Natural killer cell (primary cell): ENCODE data around the gene WBP1. TPM values are rescaled to one million over a fixed set of nuclear protein-coding genes. Genes with fewer than 3 reads are reported as not detected.

Source experiments
- ATAC-seq, 3 donors: fragments of 150-1000 bp in 2 of 3; fragments of 200-7000 bp in 1 of 3; cut with Tn5 transposase; 1 replicate in 1 of 3; 2 replicates in 2 of 3; pipeline ENCODE4 v1.10.0; 2021; ENCODE audit warnings: mild to moderate bottlenecking in 2 of 3, moderate library complexity in 2 of 3
- DNase-seq, 2 donors: peaks; one replicate each; pipeline versions ENCODE4 v3.0.0 to v3.0.0-alpha.2; 2013 to 2021; ENCODE audit warnings: mixed read lengths in 1 of 2
- H3K27ac ChIP-seq: one replicate; pipeline ENCODE4 v1.5.1; 2013; ENCODE audit warnings: mild to moderate bottlenecking, low read length
- H3K27me3 ChIP-seq: one replicate; pipeline ENCODE4 v1.6.1; 2013; ENCODE audit warnings: low read length; ENCODE audit not compliant: control insufficient read depth, insufficient read depth
- H3K36me3 ChIP-seq: one replicate; pipeline ENCODE4 v1.6.1; 2013; ENCODE audit warnings: low read length; ENCODE audit not compliant: control insufficient read depth, insufficient read depth
- H3K4me1 ChIP-seq: one replicate; pipeline ENCODE4 v1.6.1; 2013; ENCODE audit warnings: low read length; ENCODE audit not compliant: control insufficient read depth, insufficient read depth
- H3K4me3 ChIP-seq: one replicate; pipeline ENCODE4 v1.5.1; 2013; ENCODE audit warnings: low read length
- H3K9me3 ChIP-seq: one replicate; pipeline ENCODE4 v1.6.1; 2013; ENCODE audit warnings: low read length; ENCODE audit not compliant: control insufficient read depth, insufficient read depth
- H3K27ac Mint-ChIP-seq, 2 donors: one replicate each; pipeline ENCODE4 v1.8.0; 2022; ENCODE audit warnings: mild to moderate bottlenecking in 2 of 2, mixed read lengths in 2 of 2, moderate library complexity in 1 of 2
- H3K27me3 Mint-ChIP-seq, 2 donors: one replicate each; pipeline ENCODE4 v1.8.0; 2022; ENCODE audit warnings: low read depth in 2 of 2, mixed read lengths in 2 of 2
- H3K36me3 Mint-ChIP-seq: one replicate; pipeline ENCODE4 v1.8.0; 2022; ENCODE audit warnings: mixed read lengths
- H3K4me1 Mint-ChIP-seq, 2 donors: one replicate each; pipeline ENCODE4 v1.8.0; 2022; ENCODE audit warnings: mixed read lengths in 2 of 2
- H3K4me3 Mint-ChIP-seq: one replicate; pipeline ENCODE4 v1.8.0; 2022; ENCODE audit warnings: mild to moderate bottlenecking, moderate library complexity, mixed read lengths
- H3K9me3 Mint-ChIP-seq, 2 donors: one replicate each; pipeline ENCODE4 v1.8.0; 2022; ENCODE audit warnings: mixed read lengths in 2 of 2
- WGBS: methylation state at CpG from one replicate; pipeline ENCODE4 v1.1.7; 2013; ENCODE audit warnings: missing lambda C conversion rate; ENCODE audit not compliant: insufficient coverage; 5-methylcytosine and 5-hydroxymethylcytosine counted together
- intact Hi-C: fragments of 100-400 bp; cut with micrococcal nuclease; formaldehyde crosslinking; loops from one replicate; pipeline ENCODE4 v1.14.2; 2022
- total RNA-seq, 4 donors: library from RNA; stranded (reverse); fragments of 120-200 nt in 1 of 4; gene quantifications; one replicate each; pipeline versions ENCODE4 v1.2.3 to v1.2.4, GENCODE V29; 2013 to 2022
- TF ChIP-seq, protein P1 (sequence below): fragments of 200-600 bp; IDR thresholded peaks from one replicate; pipeline ENCODE4 v1.8.0; 2022; ENCODE audit warnings: antibody characterized with exemption

Gene WBP1
- 10 to 100 TPM; 65.1 to 68.3 (median 65.4) TPM for total RNA-seq
- 45.3 TPM for total RNA-seq (2013)

DNA sequence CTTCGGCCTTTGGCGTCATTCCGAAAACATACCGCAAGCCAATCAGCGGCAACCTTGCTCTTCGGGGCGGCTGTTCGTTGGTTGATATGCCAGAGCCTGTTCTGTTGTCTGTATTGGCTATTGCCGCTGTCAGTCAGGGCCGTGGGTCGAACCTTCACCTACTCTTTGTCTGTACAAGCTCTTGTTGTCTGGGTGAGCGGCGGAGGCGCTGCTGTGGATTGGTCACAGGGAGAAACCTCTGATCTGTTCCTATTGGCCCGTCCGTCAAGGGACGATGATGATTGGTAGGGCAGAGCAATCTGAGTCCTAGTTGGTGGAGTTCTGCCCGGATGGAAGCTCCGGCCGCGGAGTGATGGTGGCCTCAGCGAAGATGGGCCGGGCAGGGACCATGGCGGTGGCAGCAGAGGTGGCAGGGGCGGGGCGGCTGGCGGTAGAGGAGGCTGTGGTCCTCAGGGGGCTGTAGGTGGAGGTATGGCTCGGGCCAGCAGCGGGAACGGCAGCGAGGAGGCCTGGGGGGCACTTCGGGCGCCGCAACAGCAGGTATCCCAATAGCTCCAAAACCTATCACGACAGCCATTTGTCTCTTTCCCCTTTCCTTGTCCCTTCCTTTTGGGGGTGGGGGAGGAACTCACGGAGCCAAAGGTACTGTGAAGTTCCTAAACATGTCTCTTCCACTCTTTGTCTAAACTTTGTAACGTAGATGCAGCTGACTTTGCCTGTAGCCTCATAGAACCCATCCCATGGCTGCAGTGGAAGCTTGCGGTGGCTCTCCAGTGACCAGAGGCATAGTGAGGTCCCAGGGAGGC lies at the start of gene WBP1:
Gene WBP1 (plus strand): TSS at position 307 of the 806 bp plus-strand sequence. CDS start 165 bp downstream, at position 472.
- WGBS: 0% methylated on average over 30 of the region's 38 CpGs
- H3K27ac ChIP-seq: peak within 1 kb of the TSS; percentile 99
- H3K36me3 Mint-ChIP-seq: no peaks in the 10 kb centered on the region
- H3K4me3 ChIP-seq: peak within 1 kb of the TSS; percentile 89
- no peaks in the 10 kb centered on the region for H3K27me3 Mint-ChIP-seq
- ATAC-seq (peak; percentile 77 to 93 (median 81)), DNase-seq (peak; percentile 98 to 100)
- H3K4me1 Mint-ChIP-seq: peaks cover 59 to 73% of the 10 kb centered on the region in 2 donors
- H3K36me3 ChIP-seq: peaks cover 10% of the 10 kb centered on the region
- peak within 1 kb of the TSS; percentile 98 to 99 for H3K27ac Mint-ChIP-seq
- peaks cover 37% of the 10 kb centered on the region for H3K4me1 ChIP-seq
- intact Hi-C loops: loop anchor here (1.0 to 10.0 kb wide), 6 partner anchors 14 to 1224 kb away; partner anchors contain the start of genes C2orf81, CCT7, MRPL53 and PCGF1
- TF ChIP-seq, protein P1, sequence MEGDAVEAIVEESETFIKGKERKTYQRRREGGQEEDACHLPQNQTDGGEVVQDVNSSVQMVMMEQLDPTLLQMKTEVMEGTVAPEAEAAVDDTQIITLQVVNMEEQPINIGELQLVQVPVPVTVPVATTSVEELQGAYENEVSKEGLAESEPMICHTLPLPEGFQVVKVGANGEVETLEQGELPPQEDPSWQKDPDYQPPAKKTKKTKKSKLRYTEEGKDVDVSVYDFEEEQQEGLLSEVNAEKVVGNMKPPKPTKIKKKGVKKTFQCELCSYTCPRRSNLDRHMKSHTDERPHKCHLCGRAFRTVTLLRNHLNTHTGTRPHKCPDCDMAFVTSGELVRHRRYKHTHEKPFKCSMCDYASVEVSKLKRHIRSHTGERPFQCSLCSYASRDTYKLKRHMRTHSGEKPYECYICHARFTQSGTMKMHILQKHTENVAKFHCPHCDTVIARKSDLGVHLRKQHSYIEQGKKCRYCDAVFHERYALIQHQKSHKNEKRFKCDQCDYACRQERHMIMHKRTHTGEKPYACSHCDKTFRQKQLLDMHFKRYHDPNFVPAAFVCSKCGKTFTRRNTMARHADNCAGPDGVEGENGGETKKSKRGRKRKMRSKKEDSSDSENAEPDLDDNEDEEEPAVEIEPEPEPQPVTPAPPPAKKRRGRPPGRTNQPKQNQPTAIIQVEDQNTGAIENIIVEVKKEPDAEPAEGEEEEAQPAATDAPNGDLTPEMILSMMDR: no peak
- no peaks in the 10 kb centered on the region for H3K9me3 Mint-ChIP-seq
- no peaks in the 10 kb centered on the region for H3K9me3 ChIP-seq
- peak within 1 kb of the TSS; percentile 98 for H3K4me3 Mint-ChIP-seq
- no peaks in the 10 kb centered on the region for H3K27me3 ChIP-seq

DNA sequence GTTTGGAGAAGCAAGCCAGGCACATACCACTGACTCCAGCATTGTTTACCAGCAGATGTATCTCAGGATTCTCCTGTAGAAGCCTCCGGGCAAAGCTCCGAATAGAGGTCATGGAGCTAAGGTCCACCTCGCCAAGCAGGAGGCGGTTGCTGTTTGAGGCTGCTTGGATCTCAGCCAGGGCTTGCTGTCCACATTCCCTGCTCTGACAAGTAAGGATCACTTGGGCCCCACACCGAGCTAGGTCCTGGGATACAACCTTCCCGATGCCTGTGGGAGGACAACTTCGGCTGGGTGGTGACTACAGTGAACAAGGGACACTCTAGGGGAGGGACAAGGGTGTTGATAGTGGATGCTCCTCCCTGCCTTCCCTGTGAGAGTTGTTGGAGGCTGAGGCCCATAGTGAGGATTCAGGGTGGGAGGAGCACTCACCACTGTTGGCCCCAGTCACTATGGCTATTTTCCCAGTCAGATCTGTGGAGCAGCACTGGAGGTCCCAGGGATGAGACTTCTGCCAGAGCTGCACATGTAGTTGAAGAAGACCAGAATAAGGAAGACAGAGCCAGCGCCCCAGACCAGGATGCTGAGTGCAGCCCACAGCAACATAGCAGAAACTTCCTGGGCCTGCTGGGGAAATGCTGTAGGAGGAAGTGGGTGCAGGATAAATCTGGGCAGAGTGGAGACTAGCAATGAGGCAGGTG lies 45.1 kb upstream of the WBP1 start:
- WGBS: 86% methylated on average over 8 of the region's 8 CpGs
- H3K27ac ChIP-seq: no peak overlapping the region

DNA sequence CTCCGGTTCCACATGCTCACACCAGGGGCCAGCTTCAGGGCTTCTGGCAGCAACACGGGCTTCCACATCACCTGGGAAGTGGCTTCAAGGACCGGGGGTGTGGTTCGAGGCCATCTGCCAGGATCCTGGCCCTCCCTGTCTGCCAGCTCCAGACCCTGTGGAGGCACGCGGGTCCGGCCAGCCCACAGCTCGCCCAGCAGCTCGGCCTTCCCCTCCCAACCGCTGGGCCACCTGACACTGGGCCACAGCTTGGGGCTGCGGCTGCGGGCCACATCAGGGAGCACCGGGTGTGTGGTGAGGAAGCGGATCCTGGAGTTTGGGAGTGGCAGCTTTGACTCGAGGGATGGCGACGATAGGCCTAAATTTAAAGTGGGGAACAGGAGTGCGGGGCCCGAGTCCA lies 43.8 kb upstream of the WBP1 start:
- H3K4me3 ChIP-seq: peak overlapping the region; percentile 47
- intact Hi-C loops: no loop called here
- Mint-ChIP-seq H3K27ac (peak overlapping the region in 1 of 2 donors; percentile 79), H3K27me3 (peaks cover under 1 to 9% of the 10 kb centered on the region in 2 donors), H3K9me3 (no peaks in the 10 kb centered on the region), H3K4me1 (peaks cover 5 to 18% of the 10 kb centered on the region in 2 donors), H3K36me3 (no peaks in the 10 kb centered on the region), H3K4me3 (peak overlapping the region; percentile 85)
- DNase-seq: no peak
- no peak for ATAC-seq
- no peak overlapping the region for H3K27ac ChIP-seq
- H3K36me3 ChIP-seq: no peaks in the 10 kb centered on the region
- peaks cover 22% of the 10 kb centered on the region for H3K4me1 ChIP-seq
- H3K27me3 ChIP-seq: no peaks in the 10 kb centered on the region
- H3K9me3 ChIP-seq: no peaks in the 10 kb centered on the region
- TF ChIP-seq, protein P1: no peak
- 83% methylated on average over 19 of the region's 19 CpGs for WGBS

More for the DNA sequence above, 45.1 kb upstream of the WBP1 start:
- intact Hi-C loops: no loop called here
- no peaks in the 10 kb centered on the region for H3K36me3 Mint-ChIP-seq
- Histone ChIP-seq H3K36me3 (no peaks in the 10 kb centered on the region), H3K4me3 (no peak overlapping the region), H3K9me3 (no peaks in the 10 kb centered on the region), H3K4me1 (peaks cover 22% of the 10 kb centered on the region), H3K27me3 (no peaks in the 10 kb centered on the region)
- ATAC-seq (no peak), DNase-seq (no peak)
- H3K27me3 Mint-ChIP-seq: peaks cover 12% of the 10 kb centered on the region in 2 donors
- TF ChIP-seq, protein P1: no peak
- no peak overlapping the region for H3K27ac Mint-ChIP-seq
- H3K4me1 Mint-ChIP-seq: peaks cover 5 to 18% of the 10 kb centered on the region in 2 donors
- no peaks in the 10 kb centered on the region for H3K9me3 Mint-ChIP-seq
- H3K4me3 Mint-ChIP-seq: peak overlapping the region; percentile 85
